ENCODE data around the gene FOXM1. TPM values are rescaled to one million over a fixed set of nuclear protein-coding genes. Genes with fewer than 3 reads are reported as not detected.

Gene FOXM1
- total and polyA plus RNA-seq, 2 of the 13 experiments (the other 11 are each of a cell fraction or from before 2014, with no cell fraction given): 17.1 to 25.9 TPM

DNA sequence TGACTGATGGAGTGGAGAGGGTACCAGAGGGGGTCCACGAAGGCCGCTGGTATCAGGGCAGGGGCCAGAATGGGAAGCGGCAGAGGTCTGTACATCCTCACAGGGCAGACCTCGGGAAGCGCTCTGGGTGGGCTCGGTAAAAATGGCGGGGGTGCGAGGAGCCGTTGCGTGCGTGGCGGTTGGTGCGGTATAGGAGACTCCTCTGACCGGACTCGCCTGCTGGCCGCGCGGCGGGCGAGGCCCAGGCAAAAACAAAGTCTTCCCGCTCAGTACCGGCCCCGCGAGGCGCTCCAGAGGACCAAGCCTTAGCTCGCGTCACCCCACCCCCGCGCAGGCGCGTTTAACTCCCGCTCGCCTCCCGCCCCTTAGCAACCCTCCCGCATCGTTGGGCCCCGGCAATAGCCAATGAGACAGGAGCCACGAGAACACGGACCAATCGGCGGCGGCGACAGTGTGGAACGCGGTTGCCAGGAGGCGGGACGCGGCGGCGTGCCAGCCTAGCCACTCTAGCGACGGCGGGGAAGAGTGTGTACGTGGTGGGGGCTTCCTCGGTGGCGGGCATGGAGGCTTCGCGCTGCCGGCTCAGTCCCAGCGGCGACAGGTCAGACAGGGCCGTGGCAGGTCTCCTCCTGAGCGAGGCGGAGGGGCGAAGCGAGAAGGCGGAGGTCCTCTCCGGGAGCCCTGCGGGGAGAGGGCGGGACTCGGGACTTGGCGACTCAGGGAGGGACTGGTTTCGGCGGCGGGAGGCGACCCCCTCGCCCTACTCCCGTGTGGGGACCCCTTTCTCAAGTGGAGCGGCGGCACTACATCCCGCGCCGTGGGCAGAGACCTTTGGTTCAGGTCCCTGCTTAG lies 13.6 kb upstream of the FOXM1 start, which contains the start of gene TULP3 (continued):
- TF ChIP-seq, protein P1, sequence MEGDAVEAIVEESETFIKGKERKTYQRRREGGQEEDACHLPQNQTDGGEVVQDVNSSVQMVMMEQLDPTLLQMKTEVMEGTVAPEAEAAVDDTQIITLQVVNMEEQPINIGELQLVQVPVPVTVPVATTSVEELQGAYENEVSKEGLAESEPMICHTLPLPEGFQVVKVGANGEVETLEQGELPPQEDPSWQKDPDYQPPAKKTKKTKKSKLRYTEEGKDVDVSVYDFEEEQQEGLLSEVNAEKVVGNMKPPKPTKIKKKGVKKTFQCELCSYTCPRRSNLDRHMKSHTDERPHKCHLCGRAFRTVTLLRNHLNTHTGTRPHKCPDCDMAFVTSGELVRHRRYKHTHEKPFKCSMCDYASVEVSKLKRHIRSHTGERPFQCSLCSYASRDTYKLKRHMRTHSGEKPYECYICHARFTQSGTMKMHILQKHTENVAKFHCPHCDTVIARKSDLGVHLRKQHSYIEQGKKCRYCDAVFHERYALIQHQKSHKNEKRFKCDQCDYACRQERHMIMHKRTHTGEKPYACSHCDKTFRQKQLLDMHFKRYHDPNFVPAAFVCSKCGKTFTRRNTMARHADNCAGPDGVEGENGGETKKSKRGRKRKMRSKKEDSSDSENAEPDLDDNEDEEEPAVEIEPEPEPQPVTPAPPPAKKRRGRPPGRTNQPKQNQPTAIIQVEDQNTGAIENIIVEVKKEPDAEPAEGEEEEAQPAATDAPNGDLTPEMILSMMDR (CRISPR knock-in tag; IDR thresholded peaks at IDR 0.05): peak; percentile 2; the same call in 1 of the 2 replicates
- TF ChIP-seq CREM (IDR thresholded peaks at IDR 0.05) (peak; percentile 35; the same call in 1 of the 2 replicates), CREM (CRISPR knock-in tag; IDR thresholded peaks at IDR 0.05) (no peak), U2AF2 (IDR thresholded peaks at IDR 0.05; ENCODE audit: low read depth, low read length) (no peak), ZNF333 (CRISPR knock-in tag; IDR thresholded peaks at IDR 0.05; ENCODE audit: borderline replicate concordance) (0 out of 2 replicates have a peak, but pooled peaks have one; percentile 38), TAF1 (CRISPR knock-in tag; IDR thresholded peaks at IDR 0.05) (peak; percentile 81), ZNF317 (CRISPR knock-in tag; IDR thresholded peaks at IDR 0.05) (no peak), NBN (conservative IDR thresholded peaks at IDR 0.05) (no peak), HDAC2 (CRISPR knock-in tag; IDR thresholded peaks at IDR 0.05) (no peak; the same call in 1 of the 2 replicates), RBM22 (optimal IDR thresholded peaks at IDR 0.05; ENCODE audit: low read length) (peak; percentile 85)
- TF ChIP-seq, protein P2, sequence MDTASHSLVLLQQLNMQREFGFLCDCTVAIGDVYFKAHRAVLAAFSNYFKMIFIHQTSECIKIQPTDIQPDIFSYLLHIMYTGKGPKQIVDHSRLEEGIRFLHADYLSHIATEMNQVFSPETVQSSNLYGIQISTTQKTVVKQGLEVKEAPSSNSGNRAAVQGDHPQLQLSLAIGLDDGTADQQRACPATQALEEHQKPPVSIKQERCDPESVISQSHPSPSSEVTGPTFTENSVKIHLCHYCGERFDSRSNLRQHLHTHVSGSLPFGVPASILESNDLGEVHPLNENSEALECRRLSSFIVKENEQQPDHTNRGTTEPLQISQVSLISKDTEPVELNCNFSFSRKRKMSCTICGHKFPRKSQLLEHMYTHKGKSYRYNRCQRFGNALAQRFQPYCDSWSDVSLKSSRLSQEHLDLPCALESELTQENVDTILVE (CRISPR knock-in tag; IDR thresholded peaks at IDR 0.05): 0 out of 2 replicates have a peak, but pooled peaks have one; percentile 48
- TF ChIP-seq, protein P3, sequence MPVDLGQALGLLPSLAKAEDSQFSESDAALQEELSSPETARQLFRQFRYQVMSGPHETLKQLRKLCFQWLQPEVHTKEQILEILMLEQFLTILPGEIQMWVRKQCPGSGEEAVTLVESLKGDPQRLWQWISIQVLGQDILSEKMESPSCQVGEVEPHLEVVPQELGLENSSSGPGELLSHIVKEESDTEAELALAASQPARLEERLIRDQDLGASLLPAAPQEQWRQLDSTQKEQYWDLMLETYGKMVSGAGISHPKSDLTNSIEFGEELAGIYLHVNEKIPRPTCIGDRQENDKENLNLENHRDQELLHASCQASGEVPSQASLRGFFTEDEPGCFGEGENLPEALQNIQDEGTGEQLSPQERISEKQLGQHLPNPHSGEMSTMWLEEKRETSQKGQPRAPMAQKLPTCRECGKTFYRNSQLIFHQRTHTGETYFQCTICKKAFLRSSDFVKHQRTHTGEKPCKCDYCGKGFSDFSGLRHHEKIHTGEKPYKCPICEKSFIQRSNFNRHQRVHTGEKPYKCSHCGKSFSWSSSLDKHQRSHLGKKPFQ (CRISPR knock-in tag; IDR thresholded peaks at IDR 0.05; ENCODE audit: insufficient replicate concordance): peak; percentile 75
- TF ChIP-seq, protein P4, sequence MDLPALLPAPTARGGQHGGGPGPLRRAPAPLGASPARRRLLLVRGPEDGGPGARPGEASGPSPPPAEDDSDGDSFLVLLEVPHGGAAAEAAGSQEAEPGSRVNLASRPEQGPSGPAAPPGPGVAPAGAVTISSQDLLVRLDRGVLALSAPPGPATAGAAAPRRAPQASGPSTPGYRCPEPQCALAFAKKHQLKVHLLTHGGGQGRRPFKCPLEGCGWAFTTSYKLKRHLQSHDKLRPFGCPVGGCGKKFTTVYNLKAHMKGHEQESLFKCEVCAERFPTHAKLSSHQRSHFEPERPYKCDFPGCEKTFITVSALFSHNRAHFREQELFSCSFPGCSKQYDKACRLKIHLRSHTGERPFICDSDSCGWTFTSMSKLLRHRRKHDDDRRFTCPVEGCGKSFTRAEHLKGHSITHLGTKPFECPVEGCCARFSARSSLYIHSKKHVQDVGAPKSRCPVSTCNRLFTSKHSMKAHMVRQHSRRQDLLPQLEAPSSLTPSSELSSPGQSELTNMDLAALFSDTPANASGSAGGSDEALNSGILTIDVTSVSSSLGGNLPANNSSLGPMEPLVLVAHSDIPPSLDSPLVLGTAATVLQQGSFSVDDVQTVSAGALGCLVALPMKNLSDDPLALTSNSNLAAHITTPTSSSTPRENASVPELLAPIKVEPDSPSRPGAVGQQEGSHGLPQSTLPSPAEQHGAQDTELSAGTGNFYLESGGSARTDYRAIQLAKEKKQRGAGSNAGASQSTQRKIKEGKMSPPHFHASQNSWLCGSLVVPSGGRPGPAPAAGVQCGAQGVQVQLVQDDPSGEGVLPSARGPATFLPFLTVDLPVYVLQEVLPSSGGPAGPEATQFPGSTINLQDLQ (CRISPR knock-in tag; IDR thresholded peaks at IDR 0.05): no peak; the same call in 1 of the 2 replicates
- TF ChIP-seq, protein P5, sequence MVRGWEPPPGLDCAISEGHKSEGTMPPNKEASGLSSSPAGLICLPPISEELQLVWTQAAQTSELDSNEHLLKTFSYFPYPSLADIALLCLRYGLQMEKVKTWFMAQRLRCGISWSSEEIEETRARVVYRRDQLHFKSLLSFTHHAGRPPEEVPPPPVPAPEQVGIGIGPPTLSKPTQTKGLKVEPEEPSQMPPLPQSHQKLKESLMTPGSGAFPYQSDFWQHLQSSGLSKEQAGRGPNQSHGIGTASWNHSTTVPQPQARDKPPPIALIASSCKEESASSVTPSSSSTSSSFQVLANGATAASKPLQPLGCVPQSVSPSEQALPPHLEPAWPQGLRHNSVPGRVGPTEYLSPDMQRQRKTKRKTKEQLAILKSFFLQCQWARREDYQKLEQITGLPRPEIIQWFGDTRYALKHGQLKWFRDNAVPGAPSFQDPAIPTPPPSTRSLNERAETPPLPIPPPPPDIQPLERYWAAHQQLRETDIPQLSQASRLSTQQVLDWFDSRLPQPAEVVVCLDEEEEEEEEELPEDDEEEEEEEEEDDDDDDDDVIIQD (CRISPR knock-in tag; IDR thresholded peaks at IDR 0.05; ENCODE audit: low read depth): no peak
- TF ChIP-seq, protein P6, sequence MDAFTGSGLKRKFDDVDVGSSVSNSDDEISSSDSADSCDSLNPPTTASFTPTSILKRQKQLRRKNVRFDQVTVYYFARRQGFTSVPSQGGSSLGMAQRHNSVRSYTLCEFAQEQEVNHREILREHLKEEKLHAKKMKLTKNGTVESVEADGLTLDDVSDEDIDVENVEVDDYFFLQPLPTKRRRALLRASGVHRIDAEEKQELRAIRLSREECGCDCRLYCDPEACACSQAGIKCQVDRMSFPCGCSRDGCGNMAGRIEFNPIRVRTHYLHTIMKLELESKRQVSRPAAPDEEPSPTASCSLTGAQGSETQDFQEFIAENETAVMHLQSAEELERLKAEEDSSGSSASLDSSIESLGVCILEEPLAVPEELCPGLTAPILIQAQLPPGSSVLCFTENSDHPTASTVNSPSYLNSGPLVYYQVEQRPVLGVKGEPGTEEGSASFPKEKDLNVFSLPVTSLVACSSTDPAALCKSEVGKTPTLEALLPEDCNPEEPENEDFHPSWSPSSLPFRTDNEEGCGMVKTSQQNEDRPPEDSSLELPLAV (CRISPR knock-in tag; conservative IDR thresholded peaks at IDR 0.05; ENCODE audit: low read depth): no peak
